ENCODE data around the gene WDFY1.

Gene WDFY1

DNA sequence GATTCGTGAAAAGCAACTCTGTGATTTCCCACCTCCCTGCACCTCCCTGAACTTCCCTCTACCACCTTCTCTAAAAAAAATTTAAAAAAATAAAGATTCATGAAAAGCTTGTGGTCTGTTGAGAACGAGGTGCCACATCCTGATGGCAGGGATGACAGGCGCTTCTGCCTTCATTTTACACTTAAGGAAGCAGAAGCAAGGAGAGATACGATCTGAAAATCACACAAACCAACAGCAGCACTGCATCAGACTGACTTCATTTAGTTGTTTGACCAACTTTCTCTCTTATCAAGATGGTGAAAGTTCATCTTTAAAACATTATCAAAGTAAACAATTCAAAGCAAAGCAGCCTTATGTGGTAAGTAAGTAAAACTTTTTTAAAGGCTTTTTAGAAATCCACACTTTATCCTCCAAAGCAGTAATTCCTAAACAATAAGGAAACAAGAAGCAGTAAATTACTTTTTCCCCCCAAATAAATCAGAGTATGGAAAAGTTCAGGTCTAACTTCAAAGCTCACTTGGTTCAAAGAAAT, 15.5 kb downstream of the WDFY1 start:
- TF ChIP-seq, protein P1, sequence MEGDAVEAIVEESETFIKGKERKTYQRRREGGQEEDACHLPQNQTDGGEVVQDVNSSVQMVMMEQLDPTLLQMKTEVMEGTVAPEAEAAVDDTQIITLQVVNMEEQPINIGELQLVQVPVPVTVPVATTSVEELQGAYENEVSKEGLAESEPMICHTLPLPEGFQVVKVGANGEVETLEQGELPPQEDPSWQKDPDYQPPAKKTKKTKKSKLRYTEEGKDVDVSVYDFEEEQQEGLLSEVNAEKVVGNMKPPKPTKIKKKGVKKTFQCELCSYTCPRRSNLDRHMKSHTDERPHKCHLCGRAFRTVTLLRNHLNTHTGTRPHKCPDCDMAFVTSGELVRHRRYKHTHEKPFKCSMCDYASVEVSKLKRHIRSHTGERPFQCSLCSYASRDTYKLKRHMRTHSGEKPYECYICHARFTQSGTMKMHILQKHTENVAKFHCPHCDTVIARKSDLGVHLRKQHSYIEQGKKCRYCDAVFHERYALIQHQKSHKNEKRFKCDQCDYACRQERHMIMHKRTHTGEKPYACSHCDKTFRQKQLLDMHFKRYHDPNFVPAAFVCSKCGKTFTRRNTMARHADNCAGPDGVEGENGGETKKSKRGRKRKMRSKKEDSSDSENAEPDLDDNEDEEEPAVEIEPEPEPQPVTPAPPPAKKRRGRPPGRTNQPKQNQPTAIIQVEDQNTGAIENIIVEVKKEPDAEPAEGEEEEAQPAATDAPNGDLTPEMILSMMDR (IDR thresholded peaks at IDR 0.05; ENCODE audit: insufficient read depth, low read depth, low read length, missing control alignments): no peak
- no peak for DNase-seq (ENCODE audit: low read depth)
- no peak overlapping the region for H3K4me3 ChIP-seq (ENCODE audit: low read depth, low read length)

DNA sequence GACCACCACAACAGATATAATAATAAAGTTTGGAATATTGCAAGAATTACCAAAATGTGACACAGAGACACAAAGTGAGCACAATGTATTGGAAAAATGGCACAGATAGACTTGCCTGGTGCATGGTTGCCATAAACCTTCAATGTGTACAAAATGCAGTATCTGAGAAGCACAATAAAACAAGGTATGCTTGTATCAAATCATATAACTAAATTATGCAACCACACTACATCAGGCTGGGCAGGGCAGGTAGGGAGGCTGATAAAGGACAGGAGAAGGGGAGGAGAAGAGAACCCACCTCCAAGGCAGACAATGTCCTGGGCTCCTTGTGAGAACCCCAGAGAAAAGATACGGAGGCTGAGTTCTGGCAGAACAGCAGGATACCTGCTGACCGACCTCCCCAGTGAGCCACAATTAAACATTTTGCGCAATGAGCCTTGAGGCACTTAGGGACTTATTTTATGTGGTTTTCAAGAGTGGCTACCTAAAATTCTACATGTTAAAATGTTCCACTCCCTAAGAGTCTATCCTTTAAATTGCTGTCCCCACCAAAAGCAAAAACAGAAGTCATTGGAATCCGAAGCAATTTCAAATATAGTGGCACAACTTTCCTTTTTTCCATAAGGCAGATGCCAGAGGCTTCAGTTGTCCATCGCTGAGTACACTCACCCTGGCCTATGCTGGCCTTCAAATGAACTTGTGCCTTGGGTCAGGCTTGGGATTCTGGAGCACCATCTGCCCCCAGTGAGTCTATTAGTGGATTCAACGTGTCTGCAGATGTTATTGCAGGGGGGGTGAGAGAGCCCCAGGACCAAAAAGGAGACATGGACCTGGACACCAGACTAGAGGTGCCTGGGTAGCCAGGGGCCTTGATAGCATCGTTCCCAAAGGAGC, 16.8 kb downstream of the WDFY1 start:
- no peak for DNase-seq (ENCODE audit: low read depth)
- TF ChIP-seq, protein P1 (IDR thresholded peaks at IDR 0.05; ENCODE audit: insufficient read depth, low read depth, low read length, missing control alignments): no peak
- H3K4me3 ChIP-seq (ENCODE audit: low read depth, low read length): no peak overlapping the region

DNA sequence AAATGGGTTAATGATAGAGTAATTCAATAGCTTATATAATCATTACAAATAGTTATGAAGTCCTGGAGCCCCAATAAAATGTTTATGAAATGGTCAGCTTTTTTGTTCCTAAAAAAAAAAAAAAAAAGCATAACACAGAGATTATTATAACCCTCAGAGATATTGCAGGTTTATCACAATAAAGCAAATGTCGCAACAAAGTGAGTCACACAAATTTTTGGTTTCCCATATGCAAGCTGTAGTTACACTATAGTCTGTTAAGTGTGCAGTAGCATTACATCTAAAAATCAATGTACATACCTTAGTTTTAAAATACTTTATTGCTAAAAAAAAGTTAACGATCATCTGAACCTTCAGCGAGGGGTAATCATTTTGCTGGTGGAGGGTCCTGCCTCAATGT, 20.0 kb downstream of the WDFY1 start:
- no peak for DNase-seq (ENCODE audit: low read depth)
- TF ChIP-seq, protein P1 (IDR thresholded peaks at IDR 0.05; ENCODE audit: insufficient read depth, low read depth, low read length, missing control alignments): no peak
- no peak overlapping the region for H3K4me3 ChIP-seq (ENCODE audit: low read depth, low read length)

GRCh38 chr2:223923976-223924375, 21.2 kb downstream of the WDFY1 start:
- DNase-seq (ENCODE audit: low read depth): no peak
- TF ChIP-seq, protein P1 (IDR thresholded peaks at IDR 0.05; ENCODE audit: insufficient read depth, low read depth, low read length, missing control alignments): no peak

DNA sequence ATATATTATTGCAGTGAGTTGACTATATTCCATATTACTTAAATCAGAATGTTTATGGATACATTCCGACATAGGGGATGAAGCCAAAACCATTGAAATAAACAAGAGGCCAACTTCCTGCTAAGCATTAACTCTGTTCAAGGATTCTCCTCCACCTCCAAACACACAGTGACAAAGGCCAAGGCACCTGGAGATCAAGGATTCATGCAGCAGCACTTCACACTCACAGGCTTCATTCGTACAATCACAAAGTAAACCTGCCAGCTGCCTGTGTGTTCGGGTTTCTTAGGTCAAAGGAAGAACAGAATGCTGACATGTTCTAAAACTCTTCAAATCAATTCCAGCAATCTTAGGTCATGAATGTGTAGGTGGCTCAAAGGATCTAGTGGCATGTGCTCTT, 22.8 kb downstream of the WDFY1 start:
- DNase-seq (ENCODE audit: low read depth): no peak
- no peak overlapping the region for H3K4me3 ChIP-seq (ENCODE audit: low read depth, low read length)
- TF ChIP-seq, protein P1 (IDR thresholded peaks at IDR 0.05; ENCODE audit: insufficient read depth, low read depth, low read length, missing control alignments): no peak

More at GRCh38 chr2:223923976-223924375, 21.2 kb downstream of the WDFY1 start:
- no peak overlapping the region for H3K4me3 ChIP-seq (ENCODE audit: low read depth, low read length)

DNA sequence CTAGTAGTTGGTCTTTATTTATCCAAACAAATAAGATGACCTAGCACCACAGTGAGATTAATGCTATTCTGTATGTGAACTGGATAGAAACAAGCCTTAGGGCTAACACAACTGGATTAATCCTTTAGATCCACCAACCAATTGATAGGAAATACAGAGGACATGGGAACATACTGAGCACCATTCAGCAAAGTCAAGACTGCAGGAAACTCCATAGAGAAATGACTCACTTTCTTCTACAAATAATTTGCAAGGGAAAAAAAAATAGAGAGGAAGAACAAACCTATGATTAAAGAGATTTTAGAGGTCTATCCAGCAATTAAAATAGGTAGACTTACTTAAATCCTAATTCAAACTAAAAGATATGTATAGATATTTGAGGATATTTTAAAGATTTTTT, 23.9 kb downstream of the WDFY1 start:
- TF ChIP-seq, protein P1 (IDR thresholded peaks at IDR 0.05; ENCODE audit: insufficient read depth, low read depth, low read length, missing control alignments): no peak
- no peak for DNase-seq (ENCODE audit: low read depth)
- no peak overlapping the region for H3K4me3 ChIP-seq (ENCODE audit: low read depth, low read length)
